GM21367 (cell line): ENCODE data around the gene ADAM22.
A peak's percentile ranks its signal among the peaks of the same experiment; 100 is the strongest.
"Not testable (repeated sequence)": the region's sequence is repeated elsewhere in the genome, so short reads cannot be mapped to it uniquely, and the experiment has no call there.

Source experiments
- ATAC-seq: cut with Tn5 transposase; IDR thresholded peaks from one replicate; pipeline ENCODE4 v1.9.1; 2021; ENCODE audit not compliant: unreplicated experiment

ADAM22 gene

GRCh38 chr7:88153378-88153777 is 219.3 kb downstream of the ADAM22 start:
- no peak for ATAC-seq

GRCh38 chr7:88155756-88156155 is 221.7 kb downstream of the ADAM22 start:
- no peak for ATAC-seq

GRCh38 chr7:88156356-88156755 is 222.3 kb downstream of the ADAM22 start:
- no peak for ATAC-seq

- ATAC-seq, result not testable (repeated sequence)
Measured at GRCh38 chr7:88159741-88160140, 225.7 kb downstream of the ADAM22 start.

GRCh38 chr7:88165697-88166096 is 231.6 kb downstream of the ADAM22 start:
- no peak for ATAC-seq

- no peak for ATAC-seq
Measured at GRCh38 chr7:88167223-88167622, 233.2 kb downstream of the ADAM22 start.

- ATAC-seq, result no peak
Measured at GRCh38 chr7:88167721-88168120, 233.7 kb downstream of the ADAM22 start.

- peak; percentile 58 for ATAC-seq
Measured at GRCh38 chr7:88169717-88170320, 235.8 kb downstream of the ADAM22 start.

- ATAC-seq, result no peak
Measured at GRCh38 chr7:88172842-88173241, 238.8 kb downstream of the ADAM22 start.

- no peak for ATAC-seq
Measured at GRCh38 chr7:88176190-88176589, 242.1 kb downstream of the ADAM22 start.

GRCh38 chr7:88183051-88183450 is 249.0 kb downstream of the ADAM22 start:
- no peak for ATAC-seq

GRCh38 chr7:88184848-88185304 is 250.8 kb downstream of the ADAM22 start:
- ATAC-seq, result peak; percentile 77

- ATAC-seq, result no peak
Measured at GRCh38 chr7:88185650-88186049, 251.6 kb downstream of the ADAM22 start.

- ATAC-seq, result no peak
Measured at GRCh38 chr7:88191911-88192310, 257.9 kb downstream of the ADAM22 start.

- no peak for ATAC-seq
Measured at GRCh38 chr7:88200261-88200660, 266.2 kb downstream of the ADAM22 start.

- no peak for ATAC-seq
Measured at GRCh38 chr7:88200789-88201188, 266.7 kb downstream of the ADAM22 start.

GRCh38 chr7:88201305-88201704 is 267.3 kb downstream of the ADAM22 start:
- ATAC-seq, result no peak

- no peak for ATAC-seq
Measured at GRCh38 chr7:88202278-88202677, 268.2 kb downstream of the ADAM22 start.

- ATAC-seq, result no peak
Measured at GRCh38 chr7:88202799-88203198, 268.7 kb downstream of the ADAM22 start.

- ATAC-seq, result no peak
Measured at GRCh38 chr7:88203401-88203800, 269.4 kb downstream of the ADAM22 start.

GRCh38 chr7:88204525-88205110 is 270.6 kb downstream of the ADAM22 start:
- ATAC-seq, result no peak

GRCh38 chr7:88205179-88205578 is 271.1 kb downstream of the ADAM22 start:
- ATAC-seq, result no peak

GRCh38 chr7:88206254-88206653 is 272.2 kb downstream of the ADAM22 start:
- no peak for ATAC-seq
